Peyer's patch (tissue), 4 donors: ENCODE results near the gene GAP43.

ENCODE experiments used
- CTCF ChIP-seq, 6 experiments: fragments of 450-650 bp in 4 of 6; fragments of 200-600 bp in 2 of 6; sonication (generic) in 1 of 6; IDR thresholded peaks; one replicate each; pipeline ENCODE4 v1.5.1; 2017 to 2019; ENCODE audit warnings: antibody characterized with exemption in 6 of 6, mild to moderate bottlenecking in 3 of 6, moderate library complexity in 1 of 6
- POLR2A ChIP-seq, 2 donors: fragments of 450-650 bp; IDR thresholded peaks; one replicate each; pipeline ENCODE4 v1.5.1; 2017; ENCODE audit warnings: antibody characterized with exemption in 2 of 2, mild to moderate bottlenecking in 2 of 2, moderate library complexity in 2 of 2

DNA sequence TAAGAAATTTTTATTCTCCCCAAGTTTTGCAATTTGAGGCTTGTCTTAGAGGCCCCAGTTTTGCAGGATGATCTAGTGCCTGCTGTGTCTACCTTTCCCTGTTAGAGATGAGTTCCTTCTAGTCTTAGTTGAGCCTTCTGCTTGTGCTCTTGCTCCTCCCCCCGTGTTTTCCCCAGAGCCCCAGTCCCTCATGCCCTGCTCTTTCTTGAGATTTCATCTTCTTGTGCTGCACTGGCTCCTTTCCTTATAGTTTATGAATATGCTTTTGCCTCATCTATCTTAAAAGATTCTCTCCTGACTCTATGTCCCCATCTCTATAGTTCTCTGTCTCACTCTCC, 4.7 kb downstream of the GAP43 start:
- TF ChIP-seq CTCF (IDR thresholded peaks at IDR 0.05) (no peak), POLR2A (IDR thresholded peaks at IDR 0.05) (no peak)
